Rectal smooth muscle tissue (tissue), 1 donor: ENCODE results near the gene ITPRID2.

Experiments
- H3K27ac ChIP-seq: one replicate; pipeline ENCODE4 v1.7.0; 2013; ENCODE audit warnings: low read depth, low read length, inconsistent platforms
- H3K27me3 ChIP-seq: one replicate; pipeline ENCODE4 v1.7.0; 2013; ENCODE audit warnings: low read length; ENCODE audit not compliant: control insufficient read depth, insufficient read depth
- H3K36me3 ChIP-seq: one replicate; pipeline ENCODE4 v1.7.0; 2013; ENCODE audit warnings: low read length; ENCODE audit not compliant: control insufficient read depth, insufficient read depth
- H3K4me1 ChIP-seq: one replicate; pipeline ENCODE4 v1.7.0; 2013; ENCODE audit warnings: low read length; ENCODE audit not compliant: control insufficient read depth, insufficient read depth
- H3K4me3 ChIP-seq: one replicate; pipeline ENCODE4 v1.7.0; 2013; ENCODE audit warnings: low read length
- H3K9ac ChIP-seq: one replicate; pipeline ENCODE4 v1.7.0; 2013; ENCODE audit warnings: low read length

ITPRID2 gene

GRCh38 chr2:181891258-181891965, at the start of gene ITPRID2:
Gene ITPRID2 (plus strand): TSS chr2:181891730. CDS start chr2:181892067, 337 bp downstream.
- H3K4me3 ChIP-seq: peak within 1 kb of the TSS; percentile 85
- H3K27me3 ChIP-seq: no peaks in the 10 kb centered on the region
- no peaks in the 10 kb centered on the region for H3K36me3 ChIP-seq
- H3K4me1 ChIP-seq: peaks cover 9% of the 10 kb centered on the region
- H3K27ac ChIP-seq: peak within 1 kb of the TSS; percentile 95
- H3K9ac ChIP-seq: peak within 1 kb of the TSS; percentile 96

- Histone ChIP-seq H3K36me3 (no peaks in the 10 kb centered on the region), H3K4me3 (no peak overlapping the region), H3K4me1 (no peaks in the 10 kb centered on the region), H3K27ac (no peak overlapping the region), H3K27me3 (no peaks in the 10 kb centered on the region), H3K9ac (no peak overlapping the region)
Measured at GRCh38 chr2:181844551-181845290, 46.8 kb upstream of the ITPRID2 start.

- H3K4me1 ChIP-seq: no peaks in the 10 kb centered on the region
- no peak overlapping the region for H3K9ac ChIP-seq
- no peak overlapping the region for H3K27ac ChIP-seq
- H3K4me3 ChIP-seq: no peak overlapping the region
- H3K27me3 ChIP-seq: no peaks in the 10 kb centered on the region
- no peaks in the 10 kb centered on the region for H3K36me3 ChIP-seq
Measured at GRCh38 chr2:181846399-181847197, 44.9 kb upstream of the ITPRID2 start.

- Histone ChIP-seq H3K27me3 (no peaks in the 10 kb centered on the region), H3K9ac (no peak overlapping the region), H3K36me3 (no peaks in the 10 kb centered on the region), H3K27ac (no peak overlapping the region), H3K4me1 (no peaks in the 10 kb centered on the region), H3K4me3 (no peak overlapping the region)
Measured at GRCh38 chr2:181847198-181847556, 44.4 kb upstream of the ITPRID2 start.

- Histone ChIP-seq H3K9ac (no peak overlapping the region), H3K27me3 (no peaks in the 10 kb centered on the region), H3K27ac (no peak overlapping the region), H3K36me3 (no peaks in the 10 kb centered on the region), H3K4me1 (no peaks in the 10 kb centered on the region), H3K4me3 (no peak overlapping the region)
Measured at GRCh38 chr2:181847702-181848101, 43.8 kb upstream of the ITPRID2 start.

GRCh38 chr2:181848261-181848886, 43.2 kb upstream of the ITPRID2 start:
- H3K4me1 ChIP-seq: no peaks in the 10 kb centered on the region
- no peak overlapping the region for H3K27ac ChIP-seq
- H3K36me3 ChIP-seq: no peaks in the 10 kb centered on the region
- no peak overlapping the region for H3K9ac ChIP-seq
- no peak overlapping the region for H3K4me3 ChIP-seq
- H3K27me3 ChIP-seq: no peaks in the 10 kb centered on the region

- Histone ChIP-seq H3K27me3 (no peaks in the 10 kb centered on the region), H3K4me3 (no peak overlapping the region), H3K36me3 (no peaks in the 10 kb centered on the region), H3K4me1 (no peaks in the 10 kb centered on the region), H3K9ac (no peak overlapping the region), H3K27ac (no peak overlapping the region)
Measured at GRCh38 chr2:181849601-181850000, 41.9 kb upstream of the ITPRID2 start.

- Histone ChIP-seq H3K9ac (no peak overlapping the region), H3K27ac (no peak overlapping the region), H3K4me3 (no peak overlapping the region), H3K27me3 (no peaks in the 10 kb centered on the region), H3K36me3 (no peaks in the 10 kb centered on the region), H3K4me1 (no peaks in the 10 kb centered on the region)
Measured at GRCh38 chr2:181850936-181851560, 40.5 kb upstream of the ITPRID2 start.

- no peak overlapping the region for H3K27ac ChIP-seq
- H3K9ac ChIP-seq: no peak overlapping the region
- no peaks in the 10 kb centered on the region for H3K27me3 ChIP-seq
- no peaks in the 10 kb centered on the region for H3K4me1 ChIP-seq
- H3K4me3 ChIP-seq: no peak overlapping the region
- H3K36me3 ChIP-seq: no peaks in the 10 kb centered on the region
Measured at GRCh38 chr2:181851726-181852125, 39.8 kb upstream of the ITPRID2 start.

GRCh38 chr2:181853696-181854095, 37.8 kb upstream of the ITPRID2 start:
- Histone ChIP-seq H3K36me3 (no peaks in the 10 kb centered on the region), H3K9ac (no peak overlapping the region), H3K4me1 (no peaks in the 10 kb centered on the region), H3K27me3 (no peaks in the 10 kb centered on the region), H3K4me3 (no peak overlapping the region), H3K27ac (no peak overlapping the region)

- no peaks in the 10 kb centered on the region for H3K4me1 ChIP-seq
- H3K4me3 ChIP-seq: no peak overlapping the region
- no peaks in the 10 kb centered on the region for H3K27me3 ChIP-seq
- no peak overlapping the region for H3K9ac ChIP-seq
- H3K36me3 ChIP-seq: no peaks in the 10 kb centered on the region
- H3K27ac ChIP-seq: no peak overlapping the region
Measured at GRCh38 chr2:181857483-181857882, 34.0 kb upstream of the ITPRID2 start.

GRCh38 chr2:181858600-181858999, 32.9 kb upstream of the ITPRID2 start:
- H3K27ac ChIP-seq: no peak overlapping the region
- H3K4me1 ChIP-seq: no peaks in the 10 kb centered on the region
- H3K4me3 ChIP-seq: no peak overlapping the region

More at GRCh38 chr2:181858600-181858999, 32.9 kb upstream of the ITPRID2 start:
- Histone ChIP-seq H3K36me3 (no peaks in the 10 kb centered on the region), H3K27me3 (no peaks in the 10 kb centered on the region), H3K9ac (no peak overlapping the region)
